ENCODE measurements around the gene ZNF490.
A peak's percentile ranks its signal among the peaks of the same experiment; 100 is the strongest.
"Not testable (repeated sequence)": the region's sequence is repeated elsewhere in the genome, so short reads cannot be mapped to it uniquely, and the experiment has no call there.

Gene ZNF490

DNA sequence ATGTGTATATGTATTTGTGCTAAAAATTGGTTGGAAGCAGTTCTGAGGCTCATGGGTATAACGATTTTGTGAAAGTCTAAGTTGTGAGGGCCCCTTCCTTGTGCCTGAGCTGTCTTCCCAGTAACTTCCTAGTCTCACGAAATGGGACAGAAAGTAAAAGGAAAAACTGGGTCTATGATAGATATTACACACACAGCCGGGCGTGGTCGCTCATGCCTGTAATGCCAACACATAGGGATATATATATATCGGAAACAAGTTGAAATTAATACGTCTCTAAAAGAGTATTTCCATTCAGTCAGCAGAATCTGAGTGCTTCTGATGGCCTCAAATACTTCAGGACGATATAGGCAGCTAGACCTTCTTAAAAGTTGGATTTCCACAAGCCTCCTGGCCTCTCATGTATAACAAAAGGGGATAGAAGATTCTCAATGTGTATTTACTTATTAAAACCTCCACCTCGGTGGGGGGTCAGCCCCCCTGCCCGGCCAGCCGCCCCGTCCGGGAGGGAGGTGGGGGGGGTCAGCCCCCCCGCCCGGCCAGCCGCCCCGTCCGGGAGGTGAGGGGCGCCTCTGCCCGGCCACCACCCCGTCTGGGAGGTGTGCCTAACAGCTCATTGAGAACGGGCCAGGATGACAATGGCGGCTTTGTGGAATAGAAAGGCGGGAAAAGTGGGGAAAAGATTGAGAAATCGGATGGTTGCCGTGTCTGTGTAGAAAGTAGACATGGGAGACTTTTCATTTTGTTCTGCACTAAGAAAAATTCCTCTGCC is 10.8 kb upstream of the ZNF490 start:
- DNase-seq: not testable (repeated sequence)

DNA sequence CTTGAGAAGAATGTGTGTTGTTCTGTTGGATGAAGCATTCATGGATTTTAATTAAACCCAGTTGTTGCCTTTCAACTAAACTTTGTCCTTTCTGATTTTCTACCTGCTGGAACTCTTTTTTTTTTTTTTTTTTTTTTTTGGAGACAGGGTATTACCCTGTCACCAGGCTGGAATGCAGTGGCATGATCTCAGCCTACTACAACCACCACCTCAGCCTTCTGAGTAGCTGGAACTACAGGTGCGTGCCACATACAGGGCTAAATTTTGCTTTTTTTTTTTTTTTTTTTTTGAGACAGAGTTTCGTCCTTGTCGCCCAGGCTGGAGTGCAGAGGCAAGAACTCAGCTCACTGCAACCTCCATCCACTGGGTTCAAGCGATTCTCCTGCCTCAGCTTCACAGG is 7.0 kb upstream of the ZNF490 start:
- no peak for DNase-seq

DNA sequence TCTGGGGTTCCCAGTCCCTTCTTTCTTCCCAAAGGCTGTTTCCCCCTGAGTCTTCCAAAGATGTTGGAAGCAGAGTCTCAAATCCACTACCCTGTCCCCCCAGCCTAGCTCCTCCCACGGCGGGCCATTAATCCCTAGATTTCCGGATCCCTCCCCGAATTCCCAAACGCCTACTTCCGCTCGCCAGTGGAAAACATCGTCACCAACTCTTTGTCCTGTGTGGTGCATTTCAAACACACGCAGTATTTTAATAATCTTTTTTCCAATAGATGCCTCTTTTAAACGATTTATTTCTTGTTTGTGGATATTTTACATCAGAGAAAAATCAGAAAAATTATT is 717 bp upstream of the ZNF490 start:
- DNase-seq: no peak

DNA sequence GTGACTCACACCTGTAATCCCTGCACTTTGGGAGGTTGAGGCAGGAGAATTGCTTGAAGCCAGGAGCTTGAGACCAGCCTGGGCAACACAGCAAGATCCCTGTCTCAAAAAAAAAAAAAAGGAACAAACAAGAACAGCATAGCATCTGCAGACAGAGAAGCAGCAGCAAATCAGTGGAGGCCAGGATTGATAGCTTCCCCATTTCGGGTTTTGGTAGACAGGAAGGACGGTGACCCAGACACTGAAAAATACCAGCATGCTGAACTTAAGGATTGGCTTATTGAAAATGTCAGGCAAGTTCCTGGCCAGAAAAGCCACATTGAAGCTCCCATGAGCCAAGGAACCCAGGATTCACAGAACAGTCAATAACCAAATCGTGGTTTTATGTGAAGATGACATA is 3.0 kb downstream of the ZNF490 start:
- DNase-seq: no peak

DNA sequence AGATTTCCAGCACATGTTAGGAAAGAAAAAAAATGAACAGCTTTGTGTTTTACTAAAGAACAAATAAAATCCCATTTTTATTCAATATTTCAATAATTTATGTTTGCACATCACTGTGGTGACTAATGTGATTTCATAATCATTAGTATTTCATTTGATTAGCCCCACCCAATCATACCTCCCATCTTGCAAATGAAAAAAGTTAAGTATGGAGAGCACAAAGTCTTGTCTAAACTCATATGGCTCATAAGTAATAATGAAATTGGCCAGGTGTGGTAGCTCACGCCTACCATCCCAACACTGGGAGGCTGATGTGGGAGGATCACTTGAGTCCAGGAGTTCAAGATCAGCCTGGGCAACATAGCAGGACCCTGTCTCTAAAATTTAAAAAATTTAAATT is 3.8 kb downstream of the ZNF490 start:
- no peak for DNase-seq

DNA sequence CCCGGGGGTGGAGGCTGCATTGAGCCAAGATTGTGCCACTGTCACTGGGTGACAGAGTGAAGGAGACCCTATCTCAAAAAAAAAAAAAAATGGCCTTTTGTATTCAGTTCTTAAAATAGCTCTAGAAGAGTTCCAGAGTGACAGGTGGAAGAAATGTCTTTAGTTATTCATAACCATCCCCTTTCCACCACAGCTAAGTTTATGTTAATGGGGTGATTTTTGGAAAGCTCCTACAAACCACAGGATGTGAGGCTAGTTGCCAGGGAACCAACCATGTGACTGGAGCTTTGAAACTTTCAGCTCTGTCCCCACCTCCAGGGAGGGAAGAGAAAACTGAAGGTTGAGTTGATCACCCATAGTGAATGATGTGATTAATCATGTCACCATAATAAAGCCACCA is 6.9 kb downstream of the ZNF490 start:
- peak; percentile 24 for DNase-seq

DNA sequence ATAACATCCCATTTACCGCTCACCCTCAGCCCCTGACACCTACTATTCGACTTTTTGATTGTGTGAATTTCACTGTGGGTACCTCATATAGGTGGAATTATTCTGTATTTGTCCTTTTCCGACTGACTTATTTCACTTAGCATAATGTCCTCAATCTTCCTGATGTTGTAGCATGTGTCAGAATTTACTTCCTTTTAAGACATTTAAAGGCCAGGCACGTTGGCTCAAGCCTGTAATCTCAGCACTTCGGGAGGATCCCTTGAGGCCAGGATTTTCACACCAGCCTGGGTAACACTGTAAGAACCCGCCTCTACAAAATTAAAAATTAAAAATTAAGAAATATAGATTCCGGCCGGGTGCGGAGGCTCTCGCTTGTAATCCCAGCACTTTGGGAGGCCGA is 13.0 kb downstream of the ZNF490 start:
- no peak for DNase-seq

DNA sequence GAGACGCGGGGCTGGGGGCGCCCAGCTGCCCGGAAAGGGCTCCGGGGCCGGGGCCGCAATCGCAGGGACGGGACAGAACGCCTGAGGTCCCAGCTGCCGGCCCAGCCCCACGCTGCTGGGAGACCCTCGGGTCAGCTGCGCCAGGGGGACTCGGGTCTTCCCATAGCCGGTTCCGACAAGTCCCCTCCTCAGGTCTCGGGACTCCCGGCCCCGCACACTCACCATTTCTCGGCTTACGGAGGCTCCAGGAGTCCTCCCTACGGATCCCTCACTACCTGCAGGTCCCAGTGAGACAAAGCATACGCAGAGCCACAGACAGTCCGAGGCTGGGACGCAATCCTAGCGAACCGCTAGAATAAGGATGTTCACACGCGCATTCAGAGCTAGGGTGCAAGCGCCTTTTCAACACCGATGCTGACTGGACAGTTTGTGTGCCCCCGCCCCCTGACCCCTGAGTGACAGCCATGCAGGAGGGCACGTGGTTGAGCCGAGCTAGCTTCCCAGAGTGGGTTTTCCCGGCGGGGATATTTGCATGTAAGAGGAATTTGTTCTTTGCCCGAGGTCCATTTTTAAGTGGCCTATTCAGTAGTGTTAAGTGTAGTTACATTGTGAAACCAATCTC is 13.6 kb downstream of the ZNF490 start:
- DNase-seq: no peak

DNA sequence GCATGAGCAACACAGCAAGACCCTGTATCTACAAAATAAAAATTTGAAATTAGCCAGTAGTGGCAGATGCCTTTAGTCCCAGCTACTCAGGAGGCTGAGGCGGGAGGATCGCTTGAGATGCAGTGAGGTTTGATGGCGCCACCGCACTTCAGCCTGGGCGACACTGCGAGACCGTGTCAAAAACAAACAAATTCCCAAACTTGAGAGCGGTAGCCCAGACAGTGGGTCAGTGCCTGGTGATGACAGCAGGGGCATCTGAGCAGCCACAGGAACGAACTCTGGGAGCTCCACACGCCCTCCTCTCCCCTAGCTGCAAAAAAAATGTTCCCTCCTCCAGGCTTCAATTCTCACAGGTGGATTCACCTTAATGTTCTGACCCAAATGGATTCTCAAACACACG is 14.1 kb downstream of the ZNF490 start:
- DNase-seq: no peak

DNA sequence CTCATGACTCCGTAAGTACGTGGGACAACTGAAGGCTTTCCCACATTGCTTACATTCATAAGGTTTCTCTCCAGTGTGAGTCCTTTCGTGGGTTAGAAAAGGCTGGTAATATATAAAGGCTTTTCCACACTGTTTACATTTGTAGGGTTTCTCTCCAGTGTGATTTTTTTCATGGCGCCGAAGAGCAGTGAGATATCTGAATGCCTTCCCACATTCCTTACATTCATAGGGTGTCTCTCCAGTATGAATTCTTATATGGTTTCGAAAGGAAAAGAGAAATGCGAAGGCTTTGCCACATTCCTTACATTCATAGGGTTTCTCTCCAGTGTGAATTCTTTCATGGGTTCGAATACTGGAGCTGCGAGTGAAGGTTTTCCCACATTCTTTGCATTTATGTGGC is 29.5 kb downstream of the ZNF490 start:
- no peak for DNase-seq

DNA sequence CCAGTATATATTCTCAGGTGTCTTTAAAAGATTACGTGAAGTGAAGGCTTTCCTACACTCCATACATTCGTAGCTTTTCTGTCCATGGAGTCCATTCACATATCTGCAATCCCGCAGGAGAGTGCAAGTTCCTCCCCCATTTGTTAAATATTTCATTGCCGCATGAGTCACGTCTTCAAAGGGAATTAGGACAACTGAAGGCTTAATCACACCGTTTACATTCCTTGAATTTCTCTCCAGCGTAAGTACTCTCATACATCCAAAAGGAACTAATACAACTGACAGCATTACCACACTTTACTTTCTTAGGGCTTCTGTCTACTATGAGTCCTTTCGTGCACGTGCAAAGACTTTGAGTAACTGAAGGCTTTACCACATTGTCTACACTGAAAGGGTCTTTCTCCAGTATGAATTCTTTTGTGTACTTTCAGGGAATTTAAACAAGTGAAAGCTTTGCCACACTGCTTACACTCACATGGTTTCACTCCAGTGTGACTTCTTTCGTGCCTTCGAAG is 30.4 kb downstream of the ZNF490 start:
- no peak for DNase-seq

DNA sequence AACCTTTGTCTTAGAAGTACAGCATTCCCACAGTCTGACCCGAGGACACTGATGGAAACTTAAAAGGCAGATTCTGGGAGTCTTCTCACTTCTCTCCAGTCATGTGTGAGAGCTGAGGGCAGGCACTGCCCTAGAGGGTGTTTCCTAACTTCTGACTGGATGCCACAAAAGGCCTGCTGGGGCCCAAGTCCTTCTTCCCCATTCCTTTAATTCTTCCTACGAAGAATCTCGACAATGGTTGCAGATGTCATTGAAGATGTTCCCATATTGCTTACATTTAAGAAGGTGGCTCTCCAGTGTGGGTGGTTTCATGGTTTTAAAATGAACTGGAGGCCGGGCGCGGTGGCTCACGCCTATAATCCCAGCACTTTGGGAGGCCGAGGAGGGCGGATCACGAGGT is 32.0 kb downstream of the ZNF490 start:
- no peak for DNase-seq

DNA sequence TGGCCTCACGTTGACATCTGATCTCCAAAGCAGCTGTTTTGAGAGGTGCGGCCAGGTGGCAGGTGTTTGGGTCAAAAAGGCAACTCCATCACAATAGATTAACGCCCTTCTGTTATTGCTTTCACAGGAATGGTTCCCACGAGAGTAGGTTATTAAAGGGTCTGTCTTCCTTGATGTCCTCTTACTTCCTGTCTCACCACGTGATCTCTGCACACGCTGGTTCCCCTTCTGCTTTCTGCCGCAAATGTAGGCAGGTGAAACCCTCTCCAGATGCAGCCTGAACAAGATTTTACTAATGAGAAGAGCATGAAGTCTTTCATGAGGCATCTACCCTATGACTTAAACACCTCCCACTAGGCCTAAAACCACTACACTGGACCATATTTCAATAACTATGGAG is 36.6 kb downstream of the ZNF490 start:
- no peak for DNase-seq

DNA sequence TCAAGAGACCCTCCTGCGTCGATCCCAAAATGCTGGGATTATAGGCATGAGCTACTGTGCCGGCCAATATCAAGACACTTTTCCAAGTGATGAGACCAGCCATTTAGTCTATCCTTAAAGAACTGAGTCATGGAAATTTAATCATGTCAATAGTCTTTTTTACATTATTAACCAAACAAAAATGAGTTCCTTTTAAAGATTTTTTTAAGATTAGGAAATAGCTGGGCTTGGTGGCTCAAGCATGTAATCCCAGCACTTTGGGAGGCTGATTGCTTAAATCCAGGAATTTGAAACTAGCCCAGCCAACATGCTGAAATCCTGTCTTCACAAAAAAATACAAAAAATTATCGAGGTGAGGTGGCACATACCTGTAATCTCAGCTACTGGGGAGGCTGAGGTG is 42.7 kb downstream of the ZNF490 start:
- no peak for DNase-seq

DNA sequence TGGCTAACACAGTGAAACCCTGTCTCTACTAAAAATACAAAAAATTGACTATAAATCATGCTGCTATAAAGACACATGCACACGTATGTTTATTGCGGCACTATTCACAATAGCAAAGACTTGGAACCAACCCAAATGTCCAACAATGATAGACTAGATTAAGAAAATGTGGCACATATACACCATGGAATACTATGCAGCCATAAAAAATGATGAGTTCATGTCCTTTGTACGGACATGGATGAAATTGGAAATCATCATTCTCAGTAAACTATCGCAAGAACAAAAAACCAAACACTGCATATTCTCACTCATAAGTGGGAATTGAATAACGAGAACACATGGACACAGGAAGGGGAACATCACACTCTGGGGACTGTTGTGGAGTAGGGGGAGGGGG is 44.2 kb downstream of the ZNF490 start:
- not testable (repeated sequence) for DNase-seq

DNA sequence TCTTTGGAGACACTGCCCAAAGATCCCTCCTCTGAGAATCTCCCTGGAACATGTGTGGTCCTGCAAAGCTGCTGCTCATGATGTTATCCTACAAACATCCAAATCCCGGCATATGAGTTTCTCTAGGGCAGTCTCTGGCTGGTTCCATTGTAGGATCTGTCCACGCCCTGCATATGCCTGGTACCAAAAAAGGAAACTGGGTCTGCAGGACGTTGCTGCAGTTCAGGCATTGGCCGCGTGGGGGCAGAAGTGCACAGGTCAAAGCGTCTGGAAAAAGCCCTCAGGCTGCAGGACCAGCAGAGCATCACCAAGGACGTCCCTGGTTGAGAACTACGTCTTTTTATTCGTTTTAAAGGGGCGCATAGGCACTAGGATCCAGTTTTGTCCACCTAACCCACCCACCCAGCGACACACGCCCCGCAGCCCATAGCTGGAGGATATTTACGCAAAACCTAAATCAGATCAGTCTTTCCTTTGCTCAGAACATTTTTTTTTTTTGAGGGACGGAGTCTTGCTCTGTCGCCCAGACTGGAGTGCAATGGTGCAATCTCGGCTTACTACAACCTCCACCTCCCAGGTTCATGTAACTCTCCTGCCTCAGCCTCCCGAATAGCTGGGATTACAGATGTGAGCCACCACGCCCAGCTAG is 46.5 kb downstream of the ZNF490 start:
- DNase-seq: peak; percentile 88

DNA sequence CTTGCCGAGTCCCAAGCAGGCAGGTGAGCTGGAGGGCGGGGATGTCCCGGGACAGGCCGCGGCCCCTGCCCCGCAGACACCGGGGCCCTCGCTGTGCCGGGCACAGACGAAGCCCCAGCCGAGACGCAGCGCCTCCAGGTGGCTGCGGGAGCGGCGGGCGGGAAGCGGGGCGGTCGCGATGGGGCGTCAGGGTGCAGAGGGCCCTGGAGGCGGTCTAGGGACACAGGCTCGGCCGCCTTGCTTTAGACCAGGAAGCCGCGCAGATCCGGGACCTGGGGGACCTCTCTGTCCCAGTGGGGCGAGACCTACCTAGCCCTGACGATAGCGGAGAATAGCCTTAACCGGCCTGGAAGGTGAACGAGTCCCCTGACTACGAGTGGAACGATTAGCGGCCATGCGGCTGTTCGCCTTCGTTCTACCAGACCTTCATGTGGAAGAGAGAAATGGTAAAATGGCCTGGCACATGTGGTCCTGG is 55.1 kb downstream of the ZNF490 start:
- no peak for DNase-seq

DNA sequence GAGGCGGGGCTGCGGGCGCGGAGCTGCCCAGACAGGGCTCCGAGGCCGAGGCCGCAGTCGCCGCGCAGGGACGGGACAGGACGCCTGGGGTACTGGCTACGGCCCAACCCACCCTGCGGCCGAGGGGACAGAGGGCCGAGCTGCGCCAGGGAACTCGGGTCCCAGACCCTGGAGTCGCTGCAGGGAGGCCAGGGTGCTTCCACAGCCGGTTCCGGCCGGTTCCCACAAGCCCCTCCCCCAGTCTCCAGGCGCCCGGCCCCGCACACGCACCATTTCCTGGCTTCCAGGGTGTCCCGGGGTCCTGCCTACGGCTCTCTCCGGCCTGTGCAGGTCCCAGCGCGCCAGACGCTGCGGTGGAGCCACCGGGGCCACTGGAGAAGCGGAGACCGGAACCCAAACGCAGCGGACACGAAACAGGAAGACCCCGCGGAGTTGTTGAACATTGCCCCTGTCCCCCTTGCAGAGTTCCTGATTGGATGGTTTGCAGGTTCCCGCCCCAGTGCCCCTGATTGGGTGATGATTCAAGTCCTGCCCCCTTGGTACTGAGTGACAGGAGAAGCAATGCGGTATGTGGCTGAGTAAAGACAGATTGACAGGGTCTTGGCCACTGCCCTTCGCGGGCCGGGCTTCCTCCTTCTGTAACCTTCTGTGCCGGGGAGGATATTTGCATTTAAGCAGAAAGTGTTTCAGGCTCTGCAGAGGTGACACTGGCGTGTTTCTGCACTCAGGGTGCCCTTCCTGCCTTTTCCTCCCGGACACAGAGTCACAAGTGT is 59.4 kb downstream of the ZNF490 start, which contains the start of gene ZNF564:
TSS of gene ZNF564 (minus strand) at position 423 of the 773 bp plus-strand sequence. CDS start at position 273, 150 bp downstream.
- DNase-seq: peak; percentile 89

DNA sequence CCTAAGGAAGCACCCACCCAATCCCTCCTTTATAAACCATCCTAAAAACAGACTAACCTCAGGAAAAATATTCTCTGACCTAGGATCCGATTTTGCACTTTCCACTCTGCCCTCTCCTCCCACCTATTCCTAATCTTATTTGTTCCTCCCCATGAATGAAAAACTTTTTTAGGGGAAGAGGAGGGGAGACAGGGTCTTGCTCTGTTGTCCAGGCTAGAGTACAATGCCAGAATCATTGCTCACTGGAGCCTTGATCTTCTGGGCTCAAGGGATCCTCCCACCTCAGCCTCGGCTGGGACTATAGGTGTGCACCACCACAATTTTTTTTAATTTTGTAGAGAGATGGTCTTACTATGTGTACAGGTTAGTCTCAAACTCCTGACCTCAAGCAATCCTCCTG is 63.7 kb downstream of the ZNF490 start:
- no peak for DNase-seq

DNA sequence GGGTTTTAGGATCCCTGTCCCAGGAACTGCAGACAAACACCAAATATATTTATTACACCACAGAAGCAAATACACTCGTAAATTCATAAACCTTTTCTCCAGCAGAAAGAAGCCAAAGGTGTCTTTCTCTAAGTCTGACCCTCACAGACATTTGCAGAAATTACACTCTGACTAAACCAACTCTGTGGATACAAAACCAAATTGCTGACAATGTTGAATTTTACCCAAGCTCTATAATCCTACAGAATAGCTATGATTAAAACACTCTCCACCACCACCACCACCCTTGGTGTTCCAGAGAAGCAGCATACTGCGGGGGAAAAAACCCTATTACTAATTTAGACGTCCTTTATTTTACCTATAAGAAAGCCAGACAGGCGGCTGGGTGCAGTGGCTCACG is 64.5 kb downstream of the ZNF490 start:
- DNase-seq: no peak

DNA sequence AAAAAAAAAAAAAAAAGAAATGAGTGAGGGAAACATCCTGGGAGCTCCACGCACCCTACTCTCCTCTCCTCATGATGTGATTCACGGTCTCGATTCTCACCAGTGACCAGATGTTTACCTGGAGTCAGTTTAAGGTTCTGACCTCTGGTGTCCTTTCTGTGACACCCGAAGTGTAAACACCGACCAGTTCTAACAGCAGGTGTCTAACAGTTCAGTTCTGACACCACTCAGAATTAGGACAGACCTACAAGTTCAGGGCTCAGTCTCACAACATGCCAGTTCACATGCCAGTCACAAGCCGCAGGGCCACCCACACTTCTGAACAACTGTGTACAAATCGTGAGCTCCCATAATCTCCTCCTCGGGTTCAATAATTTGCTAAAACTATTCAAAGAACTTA is 65.3 kb downstream of the ZNF490 start:
- no peak for DNase-seq

DNA sequence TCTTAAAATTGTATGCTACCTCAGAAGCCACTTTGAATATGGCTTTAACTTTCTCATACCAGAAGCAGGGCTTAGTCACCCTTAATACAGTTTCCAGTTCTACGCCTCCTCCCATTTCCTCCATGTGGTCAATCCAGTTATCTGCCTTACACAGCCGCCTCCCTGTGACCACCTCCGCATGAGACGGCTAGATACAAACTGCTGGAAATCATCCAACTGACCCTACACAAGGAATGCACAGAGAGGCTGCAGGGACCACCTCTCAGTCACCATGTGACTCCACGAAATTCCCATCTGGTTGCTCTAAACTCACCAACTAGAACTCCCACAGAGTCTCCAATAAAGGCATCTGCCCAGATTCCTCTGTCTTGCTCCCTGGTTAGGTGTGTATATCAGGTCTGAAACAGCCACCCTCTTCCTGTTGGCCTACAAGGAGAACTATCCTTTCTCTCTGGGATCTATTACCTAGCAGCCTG is 66.2 kb downstream of the ZNF490 start:
- DNase-seq: no peak

DNA sequence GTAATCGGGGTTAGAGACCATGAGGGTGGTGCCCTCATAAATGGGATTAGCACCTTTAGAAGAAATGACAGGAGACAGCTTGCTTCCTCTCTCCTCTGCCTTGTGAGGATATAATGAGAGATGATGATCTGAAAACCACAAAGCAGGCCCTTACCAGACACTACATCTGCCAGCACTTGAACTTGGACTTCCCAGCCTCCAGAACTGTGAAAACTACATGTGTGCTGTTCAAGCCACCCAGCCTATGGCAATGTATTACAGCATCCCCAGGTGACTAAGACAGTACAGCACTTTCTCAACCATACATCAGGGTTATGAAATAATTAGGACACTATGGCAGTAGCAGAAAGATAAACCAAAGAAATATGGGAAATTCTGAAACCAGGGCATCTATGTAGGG is 66.8 kb downstream of the ZNF490 start:
- DNase-seq: no peak

Measured in effector CD4-positive, alpha-beta T cell (primary cell).